ENCODE measurements around the gene PARP8.

DNA sequence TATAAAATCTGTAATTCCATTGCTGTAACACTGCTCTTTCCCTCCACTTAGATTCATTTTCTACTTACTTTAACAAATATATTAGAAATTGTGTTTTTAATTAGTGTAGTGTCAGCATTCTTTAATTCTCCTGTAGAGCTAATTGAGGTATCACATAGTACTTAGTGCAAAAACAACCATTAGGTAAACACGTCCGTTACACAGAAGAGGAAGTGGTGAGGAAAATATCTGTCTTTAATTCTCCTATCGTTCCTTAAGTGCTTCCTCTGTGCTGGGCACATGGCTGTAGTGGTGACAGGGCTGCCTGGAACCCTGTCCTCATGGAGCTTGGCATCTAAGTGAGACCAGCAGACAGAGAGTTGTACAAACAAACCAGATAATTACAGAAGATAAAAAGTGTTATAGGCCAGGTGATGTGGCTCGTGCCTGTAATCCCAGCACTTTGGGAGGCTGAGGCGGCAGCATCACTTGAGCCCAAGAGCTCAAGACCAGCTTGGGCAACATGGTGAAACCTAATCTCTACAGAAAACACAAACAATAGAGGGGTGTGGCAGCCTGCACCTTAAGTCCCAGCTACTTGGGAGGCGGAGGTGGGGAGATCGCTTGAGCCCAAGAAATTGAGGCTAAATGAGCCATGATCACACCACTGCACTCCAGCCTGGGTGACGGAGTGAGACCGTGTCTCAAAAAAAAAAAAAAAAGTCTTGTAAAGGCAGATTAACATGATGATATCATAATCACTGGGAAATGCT is 36.4 kb downstream of the PARP8 start:
- peak in 1 of 3 donors; percentile 18 for TF ChIP-seq POLR2AphosphoS5 (IDR thresholded peaks at IDR 0.05)
- TF ChIP-seq, protein P1, sequence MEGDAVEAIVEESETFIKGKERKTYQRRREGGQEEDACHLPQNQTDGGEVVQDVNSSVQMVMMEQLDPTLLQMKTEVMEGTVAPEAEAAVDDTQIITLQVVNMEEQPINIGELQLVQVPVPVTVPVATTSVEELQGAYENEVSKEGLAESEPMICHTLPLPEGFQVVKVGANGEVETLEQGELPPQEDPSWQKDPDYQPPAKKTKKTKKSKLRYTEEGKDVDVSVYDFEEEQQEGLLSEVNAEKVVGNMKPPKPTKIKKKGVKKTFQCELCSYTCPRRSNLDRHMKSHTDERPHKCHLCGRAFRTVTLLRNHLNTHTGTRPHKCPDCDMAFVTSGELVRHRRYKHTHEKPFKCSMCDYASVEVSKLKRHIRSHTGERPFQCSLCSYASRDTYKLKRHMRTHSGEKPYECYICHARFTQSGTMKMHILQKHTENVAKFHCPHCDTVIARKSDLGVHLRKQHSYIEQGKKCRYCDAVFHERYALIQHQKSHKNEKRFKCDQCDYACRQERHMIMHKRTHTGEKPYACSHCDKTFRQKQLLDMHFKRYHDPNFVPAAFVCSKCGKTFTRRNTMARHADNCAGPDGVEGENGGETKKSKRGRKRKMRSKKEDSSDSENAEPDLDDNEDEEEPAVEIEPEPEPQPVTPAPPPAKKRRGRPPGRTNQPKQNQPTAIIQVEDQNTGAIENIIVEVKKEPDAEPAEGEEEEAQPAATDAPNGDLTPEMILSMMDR (IDR thresholded peaks at IDR 0.05 in 8 of 11, conservative IDR thresholded peaks at IDR 0.05 in 3 of 11), result no peak
- no peak for TF ChIP-seq POLR2A (IDR thresholded peaks at IDR 0.05)

Data from spleen (tissue), 7 donors.